Left ventricle myocardium superior (tissue), 1 donor: Measurements from ENCODE around the gene ODAD4. TPM values are rescaled to one million over a fixed set of nuclear protein-coding genes. Genes with fewer than 3 reads are reported as not detected.

Experiments used
- total RNA-seq: library from RNA; stranded (reverse); fragmentation: NEBNext Ultra II Directional; extraction: Animal tissue kit (Norgen Biotek cat#: 25700); gene quantifications from one replicate; pipeline ENCODE4 v1.2.1, GENCODE V29; 2021
- donor health status: DM: no; HTN: yes; CAD: no; lungs with severe emphysema.

ODAD4 gene
- total RNA-seq, 1 donor from 2014 or later, result 0.52 TPM

Other genes starting within 250 kb of the ODAD4 start
- gene EIF1, start 241.7 kb upstream of the ODAD4 start, total RNA-seq, result 1,209 TPM
- gene GAST, start 218.3 kb upstream of the ODAD4 start, total RNA-seq, result not detected
- gene HAP1, start 196.0 kb upstream of the ODAD4 start, total RNA-seq, result not detected
- 217 TPM for gene JUP, start 143.9 kb upstream of the ODAD4 start, total RNA-seq
- 7.0 TPM for gene P3H4, start 118.7 kb upstream of the ODAD4 start, total RNA-seq
- gene FKBP10, start 117.6 kb upstream of the ODAD4 start, total RNA-seq, result 10.2 TPM
- gene NT5C3B, start 94.4 kb upstream of the ODAD4 start, total RNA-seq, result 19.3 TPM
- gene KLHL10, start 92.8 kb upstream of the ODAD4 start, total RNA-seq, result 0.12 TPM
- 3.5 TPM for gene KLHL11, start 65.2 kb upstream of the ODAD4 start, total RNA-seq
- gene ACLY, start 11.7 kb upstream of the ODAD4 start, total RNA-seq, result 24.5 TPM
- 28.6 TPM for gene CNP, start 36.2 kb downstream of the ODAD4 start, total RNA-seq
- gene DNAJC7, start 86.8 kb downstream of the ODAD4 start, total RNA-seq, result 76.6 TPM
- 44.8 TPM for gene NKIRAS2, start 89.5 kb downstream of the ODAD4 start, total RNA-seq
- gene C17orf113, start 120.0 kb downstream of the ODAD4 start, total RNA-seq, result 0.52 TPM
- 0.20 TPM for gene ZNF385C, start 167.9 kb downstream of the ODAD4 start, total RNA-seq
- 3.8 TPM for gene DHX58, start 182.1 kb downstream of the ODAD4 start, total RNA-seq
- 26.1 TPM for gene KAT2A, start 190.8 kb downstream of the ODAD4 start, total RNA-seq
- 0.12 TPM for gene HSPB9, start 192.2 kb downstream of the ODAD4 start, total RNA-seq
- 47.1 TPM for gene RAB5C, start 224.4 kb downstream of the ODAD4 start, total RNA-seq